NCI-H2171 (cell line): ENCODE data around the gene TNFRSF14.

Experiments used
- DNase-seq: peaks from one replicate; lab custom pipeline; 2025; lab: John Stamatoyannopoulos, UW

TNFRSF14 gene

DNA sequence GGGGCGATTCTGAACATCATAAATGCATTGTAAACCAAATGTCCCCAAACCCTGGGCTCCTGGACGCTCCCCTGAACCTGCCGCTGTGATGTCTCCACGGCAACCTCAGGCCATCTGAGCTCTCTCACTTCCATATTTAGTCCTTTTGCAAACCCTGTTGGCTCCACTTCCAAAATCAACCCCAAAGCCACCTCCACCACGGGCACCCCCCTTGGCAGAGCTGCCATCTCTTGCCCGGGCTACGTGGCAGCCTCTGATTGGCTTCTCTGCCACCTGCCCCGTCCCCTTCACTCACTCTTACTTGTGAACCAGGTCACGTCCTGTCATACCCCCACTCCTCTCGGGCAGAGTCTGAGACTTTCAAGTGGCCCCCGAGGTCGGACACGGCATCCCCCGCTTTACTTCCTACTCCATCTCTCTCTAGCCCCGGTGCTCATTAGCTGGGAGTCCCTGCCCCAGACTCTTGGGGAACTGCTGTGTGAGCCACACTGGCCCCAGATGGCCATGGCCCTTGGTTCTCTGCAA lies 46.2 kb downstream of the TNFRSF14 start:
- DNase-seq: no peak

DNA sequence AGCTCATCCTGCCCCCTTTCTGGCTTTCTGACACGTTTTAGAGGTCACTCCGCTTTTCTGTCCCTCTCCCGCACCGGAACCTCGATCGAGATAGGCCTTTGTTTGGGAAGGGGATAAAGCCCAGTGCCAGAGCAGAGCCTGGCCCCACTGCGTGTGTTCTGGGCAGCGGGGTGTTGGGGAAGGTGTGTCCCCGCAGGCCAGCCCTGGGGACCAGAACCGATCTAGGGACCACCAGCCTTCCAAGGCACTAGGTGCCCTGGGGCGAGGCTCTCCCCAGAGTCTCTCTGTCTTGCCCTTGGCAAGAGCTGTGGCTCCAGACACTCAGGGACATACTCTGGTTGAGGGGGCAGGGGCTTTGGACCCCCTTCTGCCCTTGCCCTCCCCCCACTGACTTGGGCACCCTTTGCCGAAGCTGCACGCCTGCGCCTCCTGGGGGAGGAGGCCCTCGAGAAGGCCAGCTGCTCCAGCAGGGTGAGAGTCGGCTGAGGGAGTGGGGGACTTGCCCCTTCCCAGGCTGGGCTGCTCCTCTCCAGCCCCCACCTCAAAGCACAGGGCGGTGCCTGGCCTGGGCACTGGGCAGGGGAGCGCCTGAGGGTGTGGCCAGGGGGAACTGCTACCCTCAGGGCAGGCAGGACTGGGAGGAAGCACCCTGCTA lies 46.8 kb downstream of the TNFRSF14 start:
- DNase-seq: no peak

DNA sequence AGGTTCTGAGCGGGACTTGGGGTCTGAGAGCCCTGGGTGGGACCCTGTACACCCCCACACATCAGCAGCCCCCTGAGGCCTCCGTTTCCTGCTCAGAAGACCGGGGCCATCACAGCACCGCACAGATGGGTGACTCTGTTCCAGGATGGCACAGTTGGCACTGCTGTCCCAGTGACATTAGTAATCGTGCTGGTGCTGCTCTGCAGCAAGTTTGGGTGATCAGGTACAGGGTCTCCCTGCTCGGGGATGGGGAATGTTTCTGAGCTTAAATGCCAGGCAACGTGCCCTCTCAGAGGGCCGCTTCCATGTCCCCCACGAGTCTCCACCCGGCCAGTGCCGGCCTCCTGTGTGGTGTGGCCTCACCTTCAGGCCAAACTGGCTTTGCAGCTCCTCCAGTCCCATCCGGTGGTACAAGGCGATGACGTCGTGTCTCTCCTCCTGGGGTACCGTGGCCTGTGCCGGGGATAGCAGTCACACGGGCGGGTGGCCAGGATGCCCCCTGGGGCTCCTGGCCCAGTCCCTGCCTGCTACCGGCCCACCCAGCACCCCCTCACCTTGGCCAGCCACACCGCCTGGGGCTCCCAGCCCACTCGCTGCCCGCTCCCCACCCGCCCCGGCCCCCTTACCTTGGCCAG lies 47.5 kb downstream of the TNFRSF14 start:
- no peak for DNase-seq

GRCh38 chr1:2604156-2604843 lies 48.1 kb downstream of the TNFRSF14 start:
- no peak for DNase-seq

DNA sequence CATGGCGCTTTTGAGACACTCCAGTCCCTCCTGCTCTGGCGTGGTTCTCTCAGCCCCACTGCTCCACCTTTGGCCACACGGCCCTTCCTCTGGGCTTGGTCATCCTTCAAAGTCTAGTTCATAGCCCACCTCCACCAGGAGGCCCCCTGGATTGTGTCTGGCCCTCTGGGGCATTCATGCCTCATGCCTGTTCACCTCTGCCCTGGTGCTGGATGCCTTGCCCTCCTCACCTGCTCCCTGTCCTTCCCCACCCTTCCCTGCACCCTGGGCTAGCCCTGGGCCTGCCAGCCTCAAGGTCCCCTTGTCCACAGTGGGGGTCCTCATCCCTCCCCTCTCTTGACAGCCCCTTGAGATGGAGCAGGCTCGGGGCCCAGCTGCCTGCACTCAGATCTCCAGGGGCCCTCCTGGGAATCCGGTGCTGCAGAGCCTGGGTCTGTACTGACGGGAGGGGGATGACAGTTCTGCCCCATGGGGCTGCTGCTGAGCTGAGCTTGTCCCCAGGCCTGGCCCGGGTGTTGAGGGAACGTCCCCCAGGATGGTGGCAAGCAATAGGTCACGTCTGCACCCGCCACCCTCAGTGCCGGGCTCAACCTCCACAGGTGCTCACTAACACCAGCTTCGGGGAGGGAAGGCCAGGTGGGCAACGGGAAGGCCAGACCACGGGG lies 48.8 kb downstream of the TNFRSF14 start:
- no peak for DNase-seq

- no peak for DNase-seq
These were observed 49.6 kb downstream of the TNFRSF14 start for GRCh38 chr1:2605509-2606395.

- no peak for DNase-seq
These were observed 50.3 kb downstream of the TNFRSF14 start for GRCh38 chr1:2606396-2606880.

- DNase-seq: no peak
These were observed 50.9 kb downstream of the TNFRSF14 start for GRCh38 chr1:2606881-2607621.

DNA sequence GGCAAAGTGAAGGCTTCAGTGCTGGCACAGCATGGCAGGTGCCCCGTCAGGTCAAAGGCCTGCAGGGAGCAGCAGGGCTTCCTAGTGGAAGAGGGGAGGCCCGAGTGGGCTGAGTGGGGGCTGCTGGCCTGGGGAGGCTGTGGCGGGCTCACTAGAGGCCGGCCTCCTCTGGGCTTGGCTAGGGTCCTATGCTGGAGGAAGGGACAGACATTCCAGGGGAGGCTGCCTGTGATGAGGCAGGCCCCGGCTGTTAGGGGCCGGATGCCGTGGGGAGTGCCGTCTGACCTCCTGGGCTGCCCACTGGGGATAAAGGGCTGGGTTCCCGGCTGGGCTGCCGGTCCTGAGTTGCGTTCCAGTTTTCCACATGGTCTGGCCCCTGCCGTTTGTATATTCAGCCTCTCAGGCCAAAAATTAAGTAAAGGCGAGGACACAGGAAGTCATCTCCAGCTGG lies 51.5 kb downstream of the TNFRSF14 start:
- no peak for DNase-seq

GRCh38 chr1:2609319-2610035 lies 53.3 kb downstream of the TNFRSF14 start:
- DNase-seq: no peak

DNA sequence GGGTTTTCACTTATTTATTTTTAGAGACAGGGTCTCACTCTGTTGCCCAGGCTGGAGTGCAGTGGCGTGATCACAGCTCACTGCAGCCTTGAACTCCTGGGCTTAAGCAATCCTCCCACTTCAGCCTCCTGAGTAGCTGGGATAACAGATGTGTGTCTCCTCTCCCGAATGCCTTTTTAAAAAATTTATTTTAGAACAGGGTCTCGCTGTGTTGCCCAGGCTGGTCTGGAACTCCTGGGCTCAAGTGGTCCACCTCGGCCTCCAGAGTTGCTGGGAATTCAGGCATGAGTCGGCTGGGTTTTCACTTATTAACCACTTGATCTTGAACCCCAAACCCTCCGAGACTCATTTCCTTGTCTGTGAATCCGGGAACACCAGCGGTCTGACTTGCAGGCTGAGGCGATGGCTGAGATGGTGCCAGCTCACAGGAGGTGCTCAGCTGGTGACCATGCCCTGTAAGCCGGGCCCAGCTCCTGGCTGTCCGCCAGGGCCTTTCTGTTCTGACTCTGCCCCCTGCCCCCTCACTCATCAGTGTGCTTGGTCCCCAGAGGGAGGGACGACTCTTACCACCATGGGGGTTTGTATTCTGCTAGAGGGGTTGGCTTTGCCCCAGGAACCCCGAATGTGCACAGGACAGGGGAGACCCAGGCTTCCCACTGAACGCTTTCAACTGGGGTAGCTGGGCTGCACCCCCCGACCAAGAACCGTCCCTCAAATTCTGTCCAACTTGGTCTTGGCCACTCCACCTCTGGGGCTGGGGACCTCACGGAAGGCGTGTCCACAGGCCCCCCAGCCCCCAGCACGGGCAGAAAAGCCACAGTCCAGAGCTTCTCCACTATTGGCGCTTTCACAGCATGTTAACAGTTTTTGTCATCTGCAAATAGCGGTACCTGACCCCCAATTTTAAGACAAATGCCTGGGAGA lies 54.1 kb downstream of the TNFRSF14 start:
- DNase-seq: no peak

GRCh38 chr1:2611031-2611501 lies 54.9 kb downstream of the TNFRSF14 start:
- no peak for DNase-seq

DNA sequence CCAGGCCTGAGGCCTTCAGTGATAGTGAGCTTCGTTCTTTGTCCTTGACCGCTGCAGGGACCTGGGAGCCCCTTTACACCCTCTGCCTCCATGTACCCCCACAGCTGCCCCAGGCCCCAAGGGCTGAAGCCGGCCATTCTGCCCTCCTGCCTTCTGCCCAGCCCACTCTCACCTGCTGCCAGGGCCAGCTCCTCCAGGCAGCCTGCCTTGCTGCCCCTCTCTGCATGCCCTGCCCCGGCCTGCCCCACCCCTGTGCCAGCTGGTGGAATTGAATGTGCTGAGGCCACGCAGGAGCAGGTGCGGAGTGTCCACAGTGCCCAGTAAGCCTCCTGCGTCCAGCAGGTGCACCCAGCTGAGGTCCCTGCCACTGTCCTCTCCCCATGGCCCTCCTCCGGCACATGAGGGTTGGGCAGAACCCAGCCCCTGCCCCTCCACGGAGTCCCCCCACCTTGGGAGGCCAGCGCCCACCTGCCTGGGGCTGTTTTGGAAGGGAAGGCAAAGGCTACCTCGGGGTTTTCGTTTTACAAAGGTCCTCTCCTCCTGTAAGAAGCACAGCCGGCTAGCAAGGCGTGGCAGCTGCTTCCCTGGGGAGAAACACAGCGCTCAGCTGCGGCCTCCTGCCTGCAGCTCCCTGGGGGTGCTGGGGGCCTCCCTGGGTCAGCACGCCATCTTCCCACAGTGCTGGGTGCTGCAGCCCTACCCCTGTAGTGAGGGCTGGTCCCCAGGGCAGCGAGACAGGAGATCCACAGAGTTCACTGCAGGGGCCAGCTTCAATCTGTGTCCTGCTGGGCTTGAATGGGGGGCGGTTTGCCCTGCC lies 55.7 kb downstream of the TNFRSF14 start:
- DNase-seq: no peak

DNA sequence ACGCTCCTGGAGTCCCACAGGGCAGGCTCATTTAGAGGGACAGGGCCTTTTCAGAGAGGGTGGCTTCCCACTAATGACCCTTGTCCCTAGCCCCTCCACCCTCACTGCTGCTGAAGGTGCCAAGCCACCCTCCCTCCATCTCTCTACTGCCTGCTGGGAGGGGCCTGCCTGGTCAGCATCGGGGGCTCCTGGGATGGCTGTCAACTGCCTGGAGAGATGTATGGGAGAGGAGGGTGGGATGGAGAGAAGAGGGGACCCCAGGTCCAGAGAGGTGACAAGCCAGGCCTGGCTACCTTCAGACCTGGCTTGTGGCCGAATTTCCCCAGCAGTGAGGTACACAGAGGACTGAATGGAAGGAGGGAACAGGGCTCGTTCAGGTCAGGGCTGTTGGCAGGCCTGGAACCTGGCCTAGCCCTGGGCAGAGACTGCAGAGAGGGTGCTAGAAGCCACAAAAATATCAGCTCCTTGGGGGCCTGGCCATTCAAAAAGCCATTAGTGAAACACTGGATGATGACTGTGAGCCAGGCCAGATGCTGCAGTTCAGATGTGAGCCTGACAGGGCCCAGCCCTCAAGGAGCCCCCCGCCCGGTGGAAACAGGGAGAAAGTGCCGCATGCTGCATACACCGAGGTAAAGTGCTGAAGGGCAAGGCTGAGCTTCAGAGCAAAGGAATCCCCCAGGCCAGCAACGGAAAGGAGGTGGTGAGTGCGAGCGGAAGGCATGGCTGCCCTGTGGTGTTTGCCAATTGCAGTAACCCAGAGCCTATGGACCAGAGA lies 56.6 kb downstream of the TNFRSF14 start:
- no peak for DNase-seq
